Progenitor cell of endocrine pancreas (in vitro differentiated cells): ENCODE measurements around the gene ADAMTSL3. TPM values are rescaled to one million over a fixed set of nuclear protein-coding genes. Genes with fewer than 3 reads are reported as not detected.

ENCODE experiments used
- DNase-seq: peaks from one replicate; pipeline ENCODE4 v3.0.0; 2021; ENCODE audit warnings: low spot score; ENCODE audit not compliant: unreplicated experiment
- H3K27ac Mint-ChIP-seq: 2 replicates; pipeline ENCODE4 v1.8.0; 2021; ENCODE audit warnings: mild to moderate bottlenecking, moderate library complexity, mixed read lengths
- H3K27me3 Mint-ChIP-seq: 2 replicates; pipeline ENCODE4 v1.8.0; 2021; ENCODE audit warnings: mixed read lengths
- H3K36me3 Mint-ChIP-seq: 2 replicates; pipeline ENCODE4 v1.8.0; 2022; ENCODE audit warnings: mixed read lengths; ENCODE audit not compliant: insufficient read depth
- H3K4me1 Mint-ChIP-seq: 2 replicates; pipeline ENCODE4 v1.8.0; 2021; ENCODE audit warnings: low read depth, mixed read lengths
- H3K4me3 Mint-ChIP-seq: 2 replicates; pipeline ENCODE4 v1.8.0; 2021; ENCODE audit warnings: low read depth, mild to moderate bottlenecking, moderate library complexity, mixed read lengths
- H3K9me3 Mint-ChIP-seq: 2 replicates; pipeline ENCODE4 v1.8.0; 2021; ENCODE audit warnings: low read depth, mixed read lengths
- CTCF ChIP-seq: fragments of 200-600 bp; sonication (generic); IDR thresholded peaks from one replicate; pipeline ENCODE4 v1.5.0; 2021; ENCODE audit warnings: antibody characterized with exemption, mild to moderate bottlenecking; ENCODE audit not compliant: unreplicated experiment
- total RNA-seq: library from RNA; stranded (reverse); gene quantifications from 2 replicates; pipeline ENCODE4 v1.2.1, GENCODE V29; 2021

The ADAMTSL3 gene
- total RNA-seq, 1 donor from 2014 or later: 0.24 TPM

- no peak for DNase-seq
- TF ChIP-seq CTCF: no peak
- no peaks in the 10 kb centered on the region for H3K4me1 Mint-ChIP-seq
- H3K9me3 Mint-ChIP-seq: peaks cover 4% of the 10 kb centered on the region
- H3K4me3 Mint-ChIP-seq: no peak overlapping the region
- H3K27ac Mint-ChIP-seq: no peak overlapping the region
- no peaks in the 10 kb centered on the region for H3K27me3 Mint-ChIP-seq
- H3K36me3 Mint-ChIP-seq: no peaks in the 10 kb centered on the region
Observed at GRCh38 chr15:83911345-83911744, 257.4 kb downstream of the ADAMTSL3 start.

GRCh38 chr15:83912343-83912742, 258.4 kb downstream of the ADAMTSL3 start:
- Mint-ChIP-seq H3K9me3 (peaks cover 4% of the 10 kb centered on the region), H3K4me3 (no peak overlapping the region), H3K27ac (no peak overlapping the region), H3K27me3 (no peaks in the 10 kb centered on the region), H3K36me3 (no peaks in the 10 kb centered on the region), H3K4me1 (no peaks in the 10 kb centered on the region)
- no peak for TF ChIP-seq CTCF
- DNase-seq: no peak

GRCh38 chr15:83913034-83913632, 259.2 kb downstream of the ADAMTSL3 start:
- no peak for TF ChIP-seq CTCF

GRCh38 chr15:83914906-83915305, 261.0 kb downstream of the ADAMTSL3 start:
- Mint-ChIP-seq H3K4me3 (no peak overlapping the region), H3K4me1 (no peaks in the 10 kb centered on the region), H3K9me3 (no peaks in the 10 kb centered on the region), H3K27ac (no peak overlapping the region), H3K27me3 (no peaks in the 10 kb centered on the region), H3K36me3 (no peaks in the 10 kb centered on the region)
- TF ChIP-seq CTCF: no peak
- no peak for DNase-seq

More at GRCh38 chr15:83913034-83913632, 259.2 kb downstream of the ADAMTSL3 start:
- Mint-ChIP-seq H3K27ac (no peak overlapping the region), H3K4me3 (no peak overlapping the region), H3K36me3 (no peaks in the 10 kb centered on the region), H3K4me1 (no peaks in the 10 kb centered on the region), H3K9me3 (peaks cover 4% of the 10 kb centered on the region), H3K27me3 (no peaks in the 10 kb centered on the region)
- no peak for DNase-seq

- H3K36me3 Mint-ChIP-seq: no peaks in the 10 kb centered on the region
- no peak for DNase-seq
- no peaks in the 10 kb centered on the region for H3K4me1 Mint-ChIP-seq
- no peak overlapping the region for H3K27ac Mint-ChIP-seq
- H3K4me3 Mint-ChIP-seq: no peak overlapping the region
- no peaks in the 10 kb centered on the region for H3K9me3 Mint-ChIP-seq
- TF ChIP-seq CTCF: no peak
- no peaks in the 10 kb centered on the region for H3K27me3 Mint-ChIP-seq
Observed at GRCh38 chr15:83917432-83917831, 263.5 kb downstream of the ADAMTSL3 start.
